Omental fat pad (tissue), 4 donors: ENCODE measurements around the gene NDUFS4. TPM values are rescaled to one million over a fixed set of nuclear protein-coding genes. Genes with fewer than 3 reads are reported as not detected.
"Not testable (repeated sequence)": the region's sequence is repeated elsewhere in the genome, so short reads cannot be mapped to it uniquely, and the experiment has no call there.

ENCODE experiments used
- ATAC-seq: fragments of 150-250 bp; one replicate; pipeline ENCODE4 v1.9.1; 2016; ENCODE audit warnings: mild to moderate bottlenecking, moderate library complexity; ENCODE audit not compliant: low FRiP score
- DNase-seq: peaks from one replicate; pipeline ENCODE4 v3.0.0-alpha.2; 2019; ENCODE audit warnings: low spot score
- CTCF ChIP-seq, 3 donors: fragments of 450-650 bp; IDR thresholded peaks; one replicate each; pipeline ENCODE4 v1.5.1; 2016 to 2017; ENCODE audit warnings: antibody characterized with exemption in 3 of 3, mild to moderate bottlenecking in 3 of 3, moderate library complexity in 2 of 3
- total RNA-seq, 4 donors: library from RNA; depleted of rRNA; stranded (reverse); fragments of >200 nt; gene quantifications; one replicate each; pipeline ENCODE4 v1.1.0, GENCODE V29; 2016

Gene NDUFS4
- total RNA-seq, 4 donors from 2014 or later, result 60.5 to 90.5 (median 84.3) TPM

GRCh38 chr5:53604309-53604708 is 43.9 kb downstream of the NDUFS4 start:
- DNase-seq (no peak), ATAC-seq (no peak)
- TF ChIP-seq CTCF (IDR thresholded peaks at IDR 0.05), result no peak

- DNase-seq (no peak), ATAC-seq (no peak)
- TF ChIP-seq CTCF (IDR thresholded peaks at IDR 0.05), result no peak
These were observed 47.4 kb downstream of the NDUFS4 start for GRCh38 chr5:53607886-53608285.

GRCh38 chr5:53608897-53609296 is 48.5 kb downstream of the NDUFS4 start:
- not testable (repeated sequence) for ATAC-seq

GRCh38 chr5:53613061-53613460 is 52.6 kb downstream of the NDUFS4 start:
- ATAC-seq (no peak), DNase-seq (no peak)
- TF ChIP-seq CTCF (IDR thresholded peaks at IDR 0.05), result no peak

More at GRCh38 chr5:53608897-53609296, 48.5 kb downstream of the NDUFS4 start:
- DNase-seq, result not testable (repeated sequence)

GRCh38 chr5:53613536-53613935 is 53.1 kb downstream of the NDUFS4 start:
- DNase-seq (no peak), ATAC-seq (no peak)
- no peak for TF ChIP-seq CTCF (IDR thresholded peaks at IDR 0.05)

GRCh38 chr5:53614376-53614885 is 54.0 kb downstream of the NDUFS4 start:
- TF ChIP-seq CTCF (IDR thresholded peaks at IDR 0.05), result no peak
- ATAC-seq (no peak), DNase-seq (no peak)

GRCh38 chr5:53616939-53617549 is 56.6 kb downstream of the NDUFS4 start:
- no peak for ATAC-seq
- no peak for TF ChIP-seq CTCF (IDR thresholded peaks at IDR 0.05)
- DNase-seq, result no peak
